SU-DHL-6 (cell line): ENCODE results near the gene ZDHHC20.

Source experiments
- EZH2phosphoT487 ChIP-seq: fragments of 200-600 bp; sonication (generic), shearing (Covaris generic); conservative IDR thresholded peaks from 2 replicates; pipeline ENCODE4 v1.6.1; 2018; ENCODE audit warnings: mild to moderate bottlenecking, antibody characterized with exemption, low read length, moderate library complexity, mixed read lengths
- TF ChIP-seq, protein P1 (sequence below): fragments of 200-600 bp; sonication (generic); IDR thresholded peaks from one replicate; pipeline ENCODE4 v1.5.1; 2017; ENCODE audit warnings: antibody characterized with exemption, mild to moderate bottlenecking, low read length, moderate library complexity; ENCODE audit not compliant: insufficient read depth, poor library complexity, severe bottlenecking

DNA sequence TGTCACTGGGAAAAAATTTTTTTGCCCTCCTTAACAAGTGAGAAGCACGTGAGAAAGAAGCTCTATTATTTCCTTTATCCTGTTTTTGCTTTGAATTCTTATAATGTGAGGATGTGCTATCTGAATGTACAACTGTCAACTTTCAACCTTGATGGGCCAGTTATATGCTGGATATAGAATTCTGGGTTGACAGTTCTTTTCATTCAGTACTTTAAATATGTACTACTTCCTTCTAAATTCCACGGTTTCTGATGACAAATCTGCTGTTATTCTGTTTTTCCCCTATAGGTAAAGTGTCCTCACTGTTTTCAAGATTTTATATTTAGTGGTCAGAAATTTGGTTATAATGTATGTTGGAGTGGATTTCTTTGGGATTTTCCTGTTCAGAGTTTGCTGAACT is 29.9 kb downstream of the ZDHHC20 start:
- TF ChIP-seq, protein P1, sequence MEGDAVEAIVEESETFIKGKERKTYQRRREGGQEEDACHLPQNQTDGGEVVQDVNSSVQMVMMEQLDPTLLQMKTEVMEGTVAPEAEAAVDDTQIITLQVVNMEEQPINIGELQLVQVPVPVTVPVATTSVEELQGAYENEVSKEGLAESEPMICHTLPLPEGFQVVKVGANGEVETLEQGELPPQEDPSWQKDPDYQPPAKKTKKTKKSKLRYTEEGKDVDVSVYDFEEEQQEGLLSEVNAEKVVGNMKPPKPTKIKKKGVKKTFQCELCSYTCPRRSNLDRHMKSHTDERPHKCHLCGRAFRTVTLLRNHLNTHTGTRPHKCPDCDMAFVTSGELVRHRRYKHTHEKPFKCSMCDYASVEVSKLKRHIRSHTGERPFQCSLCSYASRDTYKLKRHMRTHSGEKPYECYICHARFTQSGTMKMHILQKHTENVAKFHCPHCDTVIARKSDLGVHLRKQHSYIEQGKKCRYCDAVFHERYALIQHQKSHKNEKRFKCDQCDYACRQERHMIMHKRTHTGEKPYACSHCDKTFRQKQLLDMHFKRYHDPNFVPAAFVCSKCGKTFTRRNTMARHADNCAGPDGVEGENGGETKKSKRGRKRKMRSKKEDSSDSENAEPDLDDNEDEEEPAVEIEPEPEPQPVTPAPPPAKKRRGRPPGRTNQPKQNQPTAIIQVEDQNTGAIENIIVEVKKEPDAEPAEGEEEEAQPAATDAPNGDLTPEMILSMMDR = no peak
- no peak for TF ChIP-seq EZH2phosphoT487
